Cardiac muscle cell (in vitro differentiated cells and primary cell): ENCODE data around the gene LRWD1. TPM values are rescaled to one million over a fixed set of nuclear protein-coding genes. Genes with fewer than 3 reads are reported as not detected.

Experiments used
- DNase-seq, 2 donors: peaks; one replicate each; pipeline versions ENCODE4 v3.0.0 to v3.0.0-alpha.2; 2010 to 2017; ENCODE audit warnings: low read depth in 1 of 2, low spot score in 1 of 2
- H3K27ac ChIP-seq: fragments of 200-600 bp; sonication (generic); 2 replicates; pipeline ENCODE4 v1.5.1; 2016
- H3K27me3 ChIP-seq: fragments of 200-600 bp; sonication (generic); 2 replicates; pipeline ENCODE4 v1.6.0; 2016; ENCODE audit warnings: control low read depth
- H3K36me3 ChIP-seq: fragments of 200-600 bp; sonication (generic); 2 replicates; pipeline ENCODE4 v1.5.1; 2016; ENCODE audit warnings: control low read depth
- H3K4me1 ChIP-seq: fragments of 200-600 bp; sonication (generic); 2 replicates; pipeline ENCODE4 v1.8.1; 2017; ENCODE audit warnings: low read depth, mild to moderate bottlenecking, mixed run types
- H3K4me3 ChIP-seq: fragments of 200-600 bp; sonication (generic); 2 replicates; pipeline ENCODE4 v1.5.1; 2016; ENCODE audit warnings: mild to moderate bottlenecking
- H3K9me3 ChIP-seq: fragments of 200-600 bp; sonication (generic); 2 replicates; pipeline ENCODE4 v1.5.1; 2017; ENCODE audit warnings: low read depth, mild to moderate bottlenecking, control low read depth
- CTCF ChIP-seq: IDR thresholded peaks from 2 replicates; pipeline ENCODE4 v1.5.1; 2012; ENCODE audit warnings: low read depth, mild to moderate bottlenecking, low read length
- polyA plus RNA-seq: library from polyadenylated mRNA; unstranded; fragments of >200 nt; fragmentation: Nextera tagmentation; extraction: Ambion mirVana; gene quantifications from 2 replicates; pipeline ENCODE4 v1.2.1, GENCODE V29; 2016
- total RNA-seq: library from RNA; depleted of rRNA; stranded (reverse); fragments of >200 nt; gene quantifications from 2 replicates; pipeline ENCODE4 v1.2.3, GENCODE V29; 2016

The LRWD1 gene
- total and polyA plus RNA-seq, 2 experiments from 2014 or later: 26.8 to 34.9 TPM

DNA sequence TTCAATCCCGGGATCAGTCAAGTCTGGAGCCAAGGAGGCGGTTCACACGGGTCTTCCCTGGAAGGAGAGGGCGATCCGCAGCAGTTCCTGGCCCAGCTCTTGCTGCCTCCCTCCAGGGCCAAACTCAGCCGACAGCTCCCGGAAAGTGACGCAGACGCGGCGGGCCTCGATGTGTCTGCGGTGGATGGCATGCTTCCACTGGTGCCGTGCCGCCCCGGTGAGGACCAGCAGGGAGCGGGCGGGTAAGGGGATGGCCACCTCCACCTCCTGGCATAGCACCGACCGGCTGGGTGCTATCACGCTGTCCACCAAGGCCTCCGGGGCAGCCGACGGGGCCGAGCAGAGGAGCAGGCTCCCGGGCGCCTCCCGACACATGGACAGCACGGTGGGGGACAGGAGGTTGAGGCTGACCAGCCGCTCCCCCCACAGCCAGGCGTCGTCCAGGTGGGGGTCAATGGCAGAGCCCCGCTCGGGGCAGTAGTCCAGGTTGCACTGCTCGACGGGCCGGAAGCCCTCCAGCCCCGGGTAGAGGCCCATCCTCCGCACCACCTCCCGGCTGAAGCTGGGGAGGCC lies 7.3 kb upstream of the LRWD1 start:
- H3K27me3 ChIP-seq: no peaks in the 10 kb centered on the region
- no peak overlapping the region for H3K27ac ChIP-seq
- no peak for TF ChIP-seq CTCF
- peaks cover 17% of the 10 kb centered on the region for H3K36me3 ChIP-seq
- no peak overlapping the region for H3K4me3 ChIP-seq
- H3K9me3 ChIP-seq: no peaks in the 10 kb centered on the region
- DNase-seq: no peak
- no peaks in the 10 kb centered on the region for H3K4me1 ChIP-seq

DNA sequence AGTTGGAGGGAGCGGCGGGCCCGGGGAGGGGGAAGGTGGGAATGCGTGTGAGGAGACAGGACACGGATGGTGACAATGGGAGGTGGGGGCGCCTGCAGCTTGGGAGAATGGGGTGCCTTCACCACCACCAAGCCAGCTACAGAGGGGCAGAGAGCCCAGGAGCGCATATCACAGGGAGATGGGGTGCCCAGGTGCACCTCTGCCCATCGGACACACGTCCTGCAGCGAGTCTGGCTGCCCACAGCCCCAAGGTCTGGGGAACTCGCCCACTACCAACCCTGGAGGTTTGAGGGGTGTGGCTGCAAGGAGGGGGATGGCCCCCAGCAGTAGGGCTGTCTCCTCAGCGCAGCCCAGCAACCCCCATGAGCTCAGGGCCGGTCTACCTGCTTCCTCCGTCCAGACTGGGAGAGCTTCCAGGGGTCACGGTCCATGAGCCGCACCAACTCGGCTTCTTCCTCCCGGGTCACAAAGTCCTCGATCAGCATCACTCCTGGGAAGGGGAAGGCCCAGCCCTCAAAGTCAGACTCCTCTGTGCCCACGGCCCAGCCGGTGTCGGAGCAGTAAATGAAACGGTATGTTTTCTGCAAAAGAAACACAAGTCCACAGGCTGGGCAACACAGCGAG lies 5.5 kb upstream of the LRWD1 start:
- Histone ChIP-seq H3K4me1 (no peaks in the 10 kb centered on the region), H3K4me3 (no peak overlapping the region), H3K27ac (no peak overlapping the region), H3K9me3 (no peaks in the 10 kb centered on the region), H3K36me3 (peaks cover 17% of the 10 kb centered on the region), H3K27me3 (no peaks in the 10 kb centered on the region)
- no peak for DNase-seq
- no peak for TF ChIP-seq CTCF

DNA sequence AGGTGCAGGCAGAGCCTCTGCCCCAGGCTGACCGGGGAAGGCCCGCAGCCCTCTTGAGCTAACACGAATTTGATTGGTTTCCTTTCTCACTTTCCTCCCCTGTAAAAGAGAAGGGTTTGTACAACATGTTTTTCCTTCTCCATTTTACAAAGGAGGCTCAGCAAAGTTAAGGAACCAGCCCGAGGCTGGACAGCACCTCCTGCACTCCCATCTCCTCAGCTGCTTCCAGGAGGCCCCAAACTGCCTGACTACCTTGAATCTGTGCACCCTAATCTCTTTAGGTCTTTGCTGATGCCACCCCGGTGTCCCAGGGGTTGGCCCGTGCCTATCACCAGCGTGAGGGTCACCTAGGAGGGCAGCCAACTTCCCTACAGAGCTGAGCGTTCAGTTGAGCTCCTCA lies 4.3 kb upstream of the LRWD1 start:
- Histone ChIP-seq H3K27ac (no peak overlapping the region), H3K27me3 (no peaks in the 10 kb centered on the region), H3K4me3 (no peak overlapping the region), H3K9me3 (no peaks in the 10 kb centered on the region), H3K4me1 (no peaks in the 10 kb centered on the region), H3K36me3 (peaks cover 17% of the 10 kb centered on the region)
- no peak for TF ChIP-seq CTCF
- no peak for DNase-seq

GRCh38 chr7:102463841-102464576 lies 775 bp upstream of the LRWD1 start:
- Histone ChIP-seq H3K27me3 (no peaks in the 10 kb centered on the region), H3K36me3 (no peaks in the 10 kb centered on the region), H3K4me1 (no peaks in the 10 kb centered on the region), H3K4me3 (peak overlapping the region; percentile 97), H3K9me3 (no peaks in the 10 kb centered on the region), H3K27ac (peak overlapping the region; percentile 58)
- peak; percentile 25 to 30 for DNase-seq
- TF ChIP-seq CTCF: no peak

DNA sequence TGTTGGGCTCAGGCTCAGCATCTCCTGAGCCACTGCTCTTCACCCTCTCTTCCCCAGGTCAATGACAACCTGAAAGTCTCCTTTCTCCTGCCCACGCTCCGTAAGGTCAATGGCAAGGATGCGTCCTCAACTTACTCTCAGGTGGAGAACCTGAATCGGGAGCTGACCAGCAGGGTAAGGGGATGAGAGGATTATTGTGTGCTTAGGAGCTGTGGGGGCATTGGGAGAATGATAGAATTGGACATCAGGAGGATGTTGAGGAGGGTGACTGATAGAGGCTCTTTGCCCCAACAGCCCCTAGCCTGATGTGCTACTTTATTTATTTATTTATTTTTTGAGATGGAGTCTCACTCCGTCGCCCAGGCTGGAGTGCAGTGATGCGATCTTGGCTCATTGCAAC lies 1.3 kb downstream of the LRWD1 start:
- peak overlapping the region; percentile 97 for H3K4me3 ChIP-seq
- H3K27me3 ChIP-seq: no peaks in the 10 kb centered on the region
- no peaks in the 10 kb centered on the region for H3K36me3 ChIP-seq
- no peak for TF ChIP-seq CTCF
- no peaks in the 10 kb centered on the region for H3K4me1 ChIP-seq
- DNase-seq: no peak
- no peaks in the 10 kb centered on the region for H3K9me3 ChIP-seq
- no peak overlapping the region for H3K27ac ChIP-seq
